HEK293 (cell line): ENCODE data around the gene KCNJ9.

Experiments used
- CTCF ChIA-PET: fragments of 350-600 bp; formaldehyde crosslinking; extraction: SDS; loops from one replicate; lab custom pipeline; 2021; ENCODE audit warnings: antibody characterized with exemption; lab: Yijun Ruan, JAX
- POLR2A ChIA-PET: fragments of 300-600 bp; formaldehyde crosslinking; extraction: SDS; loops from one replicate; lab custom pipeline; 2020; ENCODE audit warnings: antibody characterized with exemption, inconsistent platforms; lab: Yijun Ruan, JAX
- H3K27ac ChIP-seq: fragments of 200-500 bp; sonication (Bioruptor generic); 2 replicates; pipeline ENCODE4 v1.5.1; 2014; ENCODE audit warnings: low read depth, low read length, control low read depth, inconsistent platforms; ENCODE audit errors: extremely low read depth
- H3K36me3 ChIP-seq, 2 experiments: fragments of 200-500 bp in 1 of 2; sonication (Bioruptor generic) in 1 of 2; 1 replicate in 1 of 2; 2 replicates in 1 of 2; pipeline ENCODE4 v1.5.1; 2014 to 2017; ENCODE audit warnings: inconsistent platforms in 2 of 2, low read length in 2 of 2; ENCODE audit not compliant: control insufficient read depth in 2 of 2, insufficient read depth in 1 of 2
- H3K4me1 ChIP-seq: fragments of 200-500 bp; sonication (Bioruptor generic); 2 replicates; pipeline ENCODE4 v1.5.1; 2014; ENCODE audit warnings: mild to moderate bottlenecking, low read length, inconsistent platforms; ENCODE audit not compliant: control insufficient read depth, insufficient read depth
- H3K4me3 ChIP-seq: 2 replicates; pipeline ENCODE4 v1.5.1; 2011; ENCODE audit warnings: low read depth, mild to moderate bottlenecking, control low read depth, low read length, moderate library complexity
- H3K9me3 ChIP-seq: fragments of 200-500 bp; sonication (Bioruptor generic); 2 replicates; pipeline ENCODE4 v1.5.1; 2014; ENCODE audit warnings: low read depth, low read length, inconsistent platforms; ENCODE audit not compliant: control insufficient read depth, insufficient read depth
- ATF2 ChIP-seq: fragments of 450-650 bp; formaldehyde crosslinking; IDR thresholded peaks from 2 replicates; pipeline ENCODE4 v1.5.1; 2016; ENCODE audit warnings: missing biosample characterization, missing genetic modification characterization, low read depth
- EGR2 ChIP-seq: fragments of 450-650 bp; formaldehyde crosslinking; IDR thresholded peaks from 2 replicates; pipeline ENCODE4 v1.5.1; 2016; ENCODE audit warnings: low read depth, missing biosample characterization, missing genetic modification characterization
- PRDM10 ChIP-seq: fragments of 450-650 bp; formaldehyde crosslinking; IDR thresholded peaks from 2 replicates; pipeline ENCODE4 v1.5.1; 2016; ENCODE audit warnings: missing biosample characterization, missing genetic modification characterization
- PRDM2 ChIP-seq: fragments of 450-650 bp; formaldehyde crosslinking; IDR thresholded peaks from 2 replicates; pipeline ENCODE4 v1.5.1; 2016; ENCODE audit warnings: missing biosample characterization, missing genetic modification characterization, borderline replicate concordance
- ZBTB20 ChIP-seq: fragments of 450-650 bp; formaldehyde crosslinking; IDR thresholded peaks from 2 replicates; pipeline ENCODE4 v1.5.1; 2016; ENCODE audit warnings: missing biosample characterization, missing genetic modification characterization
- ZBTB48 ChIP-seq: fragments of 450-650 bp; formaldehyde crosslinking; IDR thresholded peaks from 2 replicates; pipeline ENCODE4 v1.5.1; 2016; ENCODE audit warnings: missing biosample characterization, missing genetic modification characterization
- ZIC2 ChIP-seq: fragments of 450-650 bp; formaldehyde crosslinking; IDR thresholded peaks from 2 replicates; pipeline ENCODE4 v1.5.1; 2016; ENCODE audit warnings: missing biosample characterization, missing genetic modification characterization
- ZNF146 ChIP-seq: fragments of 450-650 bp; formaldehyde crosslinking; IDR thresholded peaks from 2 replicates; pipeline ENCODE4 v1.5.1; 2016; ENCODE audit warnings: missing biosample characterization, missing genetic modification characterization
- ZNF16 ChIP-seq: fragments of 450-650 bp; formaldehyde crosslinking; IDR thresholded peaks from 2 replicates; pipeline ENCODE4 v1.5.1; 2016; ENCODE audit warnings: low read depth, missing biosample characterization, missing genetic modification characterization
- ZNF239 ChIP-seq: fragments of 450-650 bp; formaldehyde crosslinking; IDR thresholded peaks from 2 replicates; pipeline ENCODE4 v1.5.1; 2016; ENCODE audit warnings: missing biosample characterization, missing genetic modification characterization
- ZNF274 ChIP-seq, 2 experiments: fragments of 200-500 bp in 1 of 2; fragments of 450-650 bp in 1 of 2; sonication (Bioruptor generic) in 1 of 2; formaldehyde crosslinking in 1 of 2; IDR thresholded peaks; 2 replicates each; pipeline versions ENCODE4 v1.5.1 to v1.6.1; 2014 to 2016; ENCODE audit warnings: borderline replicate concordance in 1 of 2, inconsistent platforms in 1 of 2, low read length in 1 of 2, missing biosample characterization in 1 of 2, missing genetic modification characterization in 1 of 2
- ZNF677 ChIP-seq: fragments of 450-650 bp; IDR thresholded peaks from 2 replicates; pipeline ENCODE4 v1.5.0; 2018; ENCODE audit warnings: missing biosample characterization, mild to moderate bottlenecking, missing genetic modification characterization, moderate library complexity

KCNJ9 gene

GRCh38 chr1:160085686-160086455 is 4.5 kb downstream of the KCNJ9 start (continued):
- peak; percentile 68; the same call in 1 of the 2 replicates for TF ChIP-seq PRDM2 (tag by site-specific recombination)
- 0 out of 2 replicates have a peak, but pooled peaks have one; percentile 11 for TF ChIP-seq ZIC2 (tag by site-specific recombination)
- TF ChIP-seq EGR2 (tag by site-specific recombination): no peak

- no peak overlapping the region for H3K27ac ChIP-seq
- ChIA-PET POLR2A (interaction anchor here (3.0 kb wide), 1 partner anchor 12 kb away, joined by 11 read pairs; the partner anchor contains the start of gene IGSF8), CTCF (interaction anchor here (0.7 to 16.5 kb wide), 33 partner anchors 11 to 1000 kb away, joined by 3 to 541 read pairs (median 7); partner anchors contain the start of genes CASQ1, IGSF8, KCNJ10 and PIGM)
- TF ChIP-seq ATF2: peak; percentile 12; the same call in 1 of the 2 replicates
- TF ChIP-seq ZNF239 (tag by site-specific recombination): no peak
- no peaks in the 10 kb centered on the region for H3K9me3 ChIP-seq
- H3K4me3 ChIP-seq: no peak overlapping the region
- H3K36me3 ChIP-seq: no peaks in the 10 kb centered on the region
- no peaks in the 10 kb centered on the region for H3K4me1 ChIP-seq
Observed at GRCh38 chr1:160086456-160086892, 5.1 kb downstream of the KCNJ9 start.

- POLR2A ChIA-PET: interaction anchor here (3.0 kb wide), 1 partner anchor 11 kb away, joined by 11 read pairs; the partner anchor contains the start of gene IGSF8
- TF ChIP-seq ZNF146 (tag by site-specific recombination) (no peak), ZNF239 (tag by site-specific recombination) (no peak), ZNF16 (no peak), PRDM10 (tag by site-specific recombination) (no peak), ZNF677 (tag by site-specific recombination) (peak; percentile 96), ZNF274 (IDR thresholded peaks at IDR 0.05; ENCODE audit: low read length) (no peak), ZNF274 (tag by site-specific recombination; IDR thresholded peaks at IDR 0.05; ENCODE audit: borderline replicate concordance) (no peak), ZBTB48 (tag by site-specific recombination) (no peak), ZBTB20 (tag by site-specific recombination) (no peak)
- H3K4me3 ChIP-seq: no peak overlapping the region
- H3K36me3 ChIP-seq: peaks cover 0 to 7% of the 10 kb centered on the region in 2 experiments; a peak in 1 of 3 replicates
- CTCF ChIA-PET: interaction anchor here (0.6 to 16.5 kb wide), 18 partner anchors 10 to 1000 kb away, joined by 3 to 541 read pairs (median 8); partner anchors contain the start of genes CASQ1, IGSF8 and KCNJ10
- no peak overlapping the region for H3K27ac ChIP-seq
- no peaks in the 10 kb centered on the region for H3K9me3 ChIP-seq
- no peaks in the 10 kb centered on the region for H3K4me1 ChIP-seq
Observed at GRCh38 chr1:160087118-160087662, 5.9 kb downstream of the KCNJ9 start.
